NCI-H1930 (cell line): Measurements from ENCODE around the gene DENND1A.

Experiments used
- DNase-seq, 2 experiments: peaks; one replicate each; lab custom pipeline; 2025; lab: John Stamatoyannopoulos, UW

DENND1A gene

GRCh38 chr9:123354806-123355508 is 575.0 kb downstream of the DENND1A start:
- DNase-seq, result no peak

- DNase-seq, result peak; percentile 32 to 59
Observed at GRCh38 chr9:123353984-123354591, 575.8 kb downstream of the DENND1A start.

GRCh38 chr9:123353041-123353440 is 576.9 kb downstream of the DENND1A start:
- no peak for DNase-seq

- no peak for DNase-seq
Observed at GRCh38 chr9:123350590-123351310, 579.2 kb downstream of the DENND1A start.

- peak; percentile 37 to 41 for DNase-seq
Observed at GRCh38 chr9:123349691-123350480, 580.0 kb downstream of the DENND1A start.

- DNase-seq, result no peak
Observed at GRCh38 chr9:123349033-123349432, 580.9 kb downstream of the DENND1A start.

- no peak for DNase-seq
Observed at GRCh38 chr9:123348317-123348992, 581.5 kb downstream of the DENND1A start.

- no peak for DNase-seq
Observed at GRCh38 chr9:123347289-123348060, 582.5 kb downstream of the DENND1A start.

- no peak for DNase-seq
Observed at GRCh38 chr9:123346826-123347225, 583.1 kb downstream of the DENND1A start.

GRCh38 chr9:123346026-123346425 is 583.9 kb downstream of the DENND1A start:
- DNase-seq, result no peak

GRCh38 chr9:123345567-123345955 is 584.4 kb downstream of the DENND1A start:
- DNase-seq, result no peak

- DNase-seq, result no peak
Observed at GRCh38 chr9:123344192-123344949, 585.6 kb downstream of the DENND1A start.

GRCh38 chr9:123343443-123344191 is 586.3 kb downstream of the DENND1A start:
- DNase-seq, result no peak

- DNase-seq, result no peak
Observed at GRCh38 chr9:123342247-123342646, 587.7 kb downstream of the DENND1A start.

GRCh38 chr9:123341816-123342215 is 588.1 kb downstream of the DENND1A start:
- DNase-seq, result no peak

GRCh38 chr9:123339666-123340510 is 590.0 kb downstream of the DENND1A start:
- DNase-seq, result no peak

- no peak for DNase-seq
Observed at GRCh38 chr9:123338710-123339665, 590.9 kb downstream of the DENND1A start.
